ENCODE data around the gene ARHGAP24.
"Not testable (repeated sequence)": the region's sequence is repeated elsewhere in the genome, so short reads cannot be mapped to it uniquely, and the experiment has no call there.

The ARHGAP24 gene

DNA sequence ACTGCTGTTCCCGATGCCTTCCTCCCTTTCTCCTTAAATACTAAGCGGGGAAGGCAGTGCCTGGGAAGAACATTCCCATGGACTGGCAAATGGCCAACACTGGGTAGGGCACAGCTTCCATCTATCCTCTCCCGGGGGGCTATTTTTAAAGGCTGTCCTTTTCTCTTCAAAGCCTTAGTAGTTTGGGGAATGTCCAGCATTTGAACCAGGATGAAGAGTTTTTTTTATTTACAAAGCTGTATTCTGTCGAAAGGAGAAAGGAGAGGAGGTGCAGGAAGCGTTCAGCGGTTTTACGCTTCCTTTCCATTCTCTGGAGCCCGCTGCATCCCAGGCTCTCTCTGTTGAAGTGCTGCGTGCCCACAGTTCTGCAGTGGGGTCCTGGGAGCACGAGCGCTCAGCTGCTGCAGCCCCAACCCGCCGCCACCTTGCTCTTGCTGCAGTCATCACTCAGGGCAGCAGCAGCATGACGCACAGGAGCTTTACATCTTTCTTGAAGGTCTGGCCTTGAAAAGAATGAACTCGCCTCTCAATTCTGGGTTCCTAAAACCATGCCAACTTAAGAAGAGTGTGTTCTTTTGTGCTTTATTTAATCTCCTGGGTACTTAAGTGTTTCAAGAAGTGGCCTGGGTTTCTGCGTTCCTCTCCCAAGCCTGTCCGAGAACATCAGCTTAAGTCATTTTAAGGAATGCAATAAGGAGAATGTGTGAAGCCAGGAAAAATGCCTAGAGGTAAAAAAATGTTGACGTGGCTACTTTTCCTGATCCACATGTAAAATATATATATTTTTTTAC is 457.7 kb downstream of the ARHGAP24 start:
- DNase-seq = no peak

DNA sequence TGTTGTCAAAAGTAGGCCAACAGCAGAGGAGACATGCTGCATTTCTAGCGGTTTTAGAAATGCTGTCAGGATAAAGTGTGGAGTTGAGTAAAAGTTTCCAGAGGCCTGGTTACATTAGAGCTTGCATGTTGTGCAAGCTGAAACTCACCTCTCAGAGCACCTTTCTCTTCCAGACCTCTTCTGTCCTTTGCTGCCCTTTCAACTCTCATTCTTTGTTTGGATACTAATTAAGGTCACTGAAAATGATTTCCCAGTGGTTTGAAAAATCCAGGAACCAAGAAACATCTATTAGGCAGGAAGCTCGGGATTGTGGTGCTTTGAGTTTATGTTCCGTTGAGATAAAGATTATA is 458.3 kb downstream of the ARHGAP24 start:
- DNase-seq = no peak

DNA sequence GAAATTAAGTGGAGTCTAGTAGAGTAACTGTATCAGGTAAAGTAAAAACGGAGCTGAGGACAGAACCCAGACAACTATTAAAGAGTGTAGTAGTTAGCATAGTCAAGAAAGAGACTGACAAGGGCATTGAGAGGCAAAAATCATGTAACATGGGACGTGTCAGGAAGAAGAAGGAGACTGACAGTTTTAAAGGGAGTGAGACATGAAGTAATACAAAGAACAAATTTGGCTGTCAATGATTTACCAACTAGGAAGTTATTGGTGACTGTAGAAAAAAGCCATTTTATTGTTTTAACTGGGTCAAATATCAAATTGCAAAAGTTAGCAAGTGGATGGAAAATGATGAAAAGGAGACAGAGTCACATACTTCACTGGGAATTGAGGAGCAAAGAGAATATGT is 462.6 kb downstream of the ARHGAP24 start:
- DNase-seq = no peak

DNA sequence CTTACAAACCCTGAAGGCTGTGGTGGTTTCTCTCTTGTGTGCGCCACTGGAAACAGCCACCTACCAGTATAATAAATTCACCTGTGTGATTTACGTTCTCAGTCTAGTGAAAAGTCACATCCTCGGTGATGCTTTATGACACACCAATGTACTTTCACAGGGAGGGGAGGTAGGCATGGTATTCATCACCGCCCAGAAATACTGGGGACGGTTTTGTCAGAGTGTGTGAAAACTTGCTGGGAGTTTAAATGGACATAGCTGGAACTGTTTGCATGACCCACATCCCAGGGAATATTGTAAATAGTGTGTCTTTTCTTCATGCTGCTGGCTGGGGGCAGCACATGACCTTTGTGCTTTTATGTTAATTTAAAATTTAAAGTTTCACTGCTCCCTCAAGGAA is 463.1 kb downstream of the ARHGAP24 start:
- no peak for DNase-seq

DNA sequence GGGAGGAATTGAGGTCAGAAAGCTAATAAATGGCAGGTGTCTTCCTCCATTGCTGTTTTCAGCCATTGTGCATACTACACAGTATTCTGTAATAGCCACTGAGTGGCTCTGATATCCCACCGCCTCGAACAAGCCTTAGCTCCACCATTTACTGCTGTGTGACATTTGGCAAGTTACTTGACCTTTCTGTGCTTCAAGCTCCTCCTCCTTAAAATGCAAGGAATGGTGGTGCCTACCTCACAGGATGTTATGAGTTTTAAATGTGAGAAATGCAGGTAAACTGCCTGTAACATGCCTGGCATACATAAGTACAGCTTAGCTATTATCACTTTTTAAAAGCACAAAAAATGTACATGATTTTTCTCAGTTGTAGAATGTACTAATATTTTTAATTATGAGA is 464.0 kb downstream of the ARHGAP24 start:
- no peak for DNase-seq

DNA sequence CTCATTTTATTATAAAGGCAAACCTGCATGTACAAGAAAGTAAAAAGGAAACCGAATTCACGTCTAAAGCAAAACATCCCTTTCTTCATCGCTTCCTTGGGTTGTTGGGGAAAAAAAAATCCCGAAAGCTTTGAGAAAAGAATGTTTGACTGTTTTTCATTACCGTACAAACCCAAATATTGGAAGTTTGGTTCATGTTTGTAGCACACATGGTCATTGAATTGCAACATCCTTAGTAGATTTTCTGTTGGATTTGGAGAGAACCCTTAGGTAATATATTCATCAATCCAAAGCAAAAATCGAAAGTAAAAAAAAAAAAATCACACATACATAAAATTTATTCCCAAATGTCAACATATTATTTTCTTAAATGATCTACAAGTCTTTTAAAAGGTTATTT is 464.6 kb downstream of the ARHGAP24 start:
- DNase-seq = no peak

DNA sequence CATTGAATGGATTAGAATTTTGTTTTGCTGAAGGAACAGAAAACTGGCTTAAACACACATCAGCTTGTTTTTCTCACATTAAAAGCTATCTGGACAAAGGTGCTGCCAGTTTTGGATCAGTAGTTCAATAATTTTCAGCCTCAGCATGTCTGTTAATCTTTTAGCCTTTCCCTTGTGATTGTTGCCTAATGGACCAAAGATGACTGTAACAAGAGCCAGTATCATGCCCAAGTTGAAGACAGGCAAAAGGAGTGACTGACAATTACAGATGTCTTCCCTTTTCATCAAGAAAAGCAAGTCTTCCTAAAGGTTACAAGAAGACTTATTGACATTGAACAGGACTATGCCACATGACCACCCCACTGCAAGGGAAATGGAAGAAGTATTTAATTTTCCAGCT is 465.2 kb downstream of the ARHGAP24 start:
- DNase-seq = no peak

DNA sequence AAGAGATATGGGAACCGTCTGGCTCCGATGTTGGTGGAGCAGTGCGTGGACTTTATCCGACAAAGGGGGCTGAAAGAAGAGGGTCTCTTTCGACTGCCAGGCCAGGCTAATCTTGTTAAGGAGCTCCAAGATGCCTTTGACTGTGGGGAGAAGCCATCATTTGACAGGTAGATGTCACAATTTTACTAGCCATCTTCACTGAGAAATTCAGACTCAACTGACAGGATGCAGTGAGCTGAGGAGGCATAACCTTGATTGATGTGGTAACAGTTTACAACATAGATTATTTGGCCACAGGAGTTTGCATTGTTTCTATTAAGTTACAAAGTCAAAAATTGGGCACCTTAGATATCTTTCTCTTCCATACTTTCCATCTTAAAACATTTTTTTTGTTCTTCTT is 467.2 kb downstream of the ARHGAP24 start:
- DNase-seq = no peak

DNA sequence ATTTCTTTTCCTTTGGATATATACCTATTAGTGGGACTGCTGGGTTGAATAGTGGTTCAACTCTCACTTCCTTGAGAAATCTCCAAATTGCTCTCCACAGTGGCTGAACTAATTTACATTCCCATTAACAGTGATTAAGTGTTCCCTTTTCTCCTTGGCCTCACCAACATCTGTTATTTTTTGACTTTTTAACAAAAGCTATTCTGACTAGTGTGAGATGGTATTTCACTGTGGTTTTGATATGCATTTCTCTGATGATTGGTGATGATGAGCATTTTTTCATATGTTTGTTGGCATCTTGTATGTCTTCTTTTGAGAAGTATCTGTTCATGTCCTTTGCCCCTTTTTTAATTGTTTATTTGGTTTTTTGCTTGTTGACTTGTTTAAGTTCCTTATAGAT is 471.9 kb downstream of the ARHGAP24 start:
- DNase-seq = no peak

DNA sequence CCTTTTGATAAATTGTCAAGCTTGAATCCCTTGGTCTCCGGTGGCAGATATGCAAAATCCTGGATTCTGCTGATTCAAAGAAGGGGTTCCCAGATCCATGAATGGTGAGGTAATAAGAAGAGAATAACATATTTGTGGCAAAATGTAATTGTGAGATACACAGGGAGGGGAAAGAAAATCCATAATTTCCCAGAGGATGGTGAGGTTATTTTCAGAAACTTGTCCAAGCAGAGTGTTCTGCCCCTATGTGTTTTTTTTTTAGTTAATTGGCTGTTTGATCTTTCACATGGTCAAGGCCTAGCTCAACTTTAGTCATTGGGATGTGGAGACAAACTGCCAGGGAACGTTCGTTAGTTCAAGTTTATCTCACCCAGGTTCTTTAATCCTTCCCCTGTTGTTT is 476.1 kb downstream of the ARHGAP24 start:
- DNase-seq = no peak

DNA sequence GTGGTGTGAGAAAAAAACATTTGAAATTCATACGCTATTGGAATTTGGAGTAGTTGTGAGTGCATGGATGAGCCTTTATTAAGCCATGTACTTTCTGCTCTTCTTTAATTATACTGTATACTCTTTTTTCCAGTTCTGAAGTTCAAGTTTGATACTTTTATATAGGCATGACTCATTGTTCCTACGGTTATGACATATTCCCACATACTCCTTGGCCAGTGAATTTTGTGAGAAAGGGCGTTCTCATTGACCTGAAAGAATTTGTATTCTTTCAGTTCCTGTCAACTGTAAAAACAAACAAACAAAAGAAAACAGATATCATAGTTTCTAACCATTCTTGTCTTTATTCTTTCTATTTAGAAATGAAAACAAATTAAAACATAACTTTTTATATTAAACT is 477.6 kb downstream of the ARHGAP24 start:
- DNase-seq = no peak

DNA sequence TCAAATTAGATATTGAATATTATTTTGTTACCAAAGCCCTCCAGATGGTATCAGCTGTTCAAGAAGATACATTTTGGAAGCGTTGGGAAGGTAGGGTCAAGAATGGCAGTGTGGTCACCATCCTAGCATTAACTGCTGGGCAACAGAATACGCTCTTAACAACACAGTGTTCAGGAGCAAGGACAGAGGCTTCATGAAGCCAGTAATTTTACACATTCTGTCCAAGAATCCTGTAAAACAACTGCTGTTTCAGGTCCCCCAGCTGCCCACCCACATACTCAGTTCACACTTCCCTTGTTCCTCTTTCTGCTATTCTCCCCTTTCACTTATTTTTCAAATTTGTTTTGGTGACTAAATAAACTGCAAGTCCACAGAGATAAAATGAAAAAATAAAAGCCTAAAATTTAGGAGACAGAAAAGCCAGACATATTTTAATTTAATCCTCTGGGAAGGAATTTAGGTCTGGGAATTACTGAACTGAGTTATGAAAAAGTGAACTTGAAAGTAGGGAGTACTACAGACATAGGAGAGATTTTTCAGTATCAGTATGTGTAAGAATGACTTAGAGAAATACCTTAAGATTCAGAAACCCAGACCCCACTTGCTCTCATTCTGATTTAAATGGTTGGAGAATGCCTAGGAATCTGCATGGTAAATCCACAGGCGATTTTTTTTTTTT is 478.2 kb downstream of the ARHGAP24 start:
- no peak for DNase-seq

DNA sequence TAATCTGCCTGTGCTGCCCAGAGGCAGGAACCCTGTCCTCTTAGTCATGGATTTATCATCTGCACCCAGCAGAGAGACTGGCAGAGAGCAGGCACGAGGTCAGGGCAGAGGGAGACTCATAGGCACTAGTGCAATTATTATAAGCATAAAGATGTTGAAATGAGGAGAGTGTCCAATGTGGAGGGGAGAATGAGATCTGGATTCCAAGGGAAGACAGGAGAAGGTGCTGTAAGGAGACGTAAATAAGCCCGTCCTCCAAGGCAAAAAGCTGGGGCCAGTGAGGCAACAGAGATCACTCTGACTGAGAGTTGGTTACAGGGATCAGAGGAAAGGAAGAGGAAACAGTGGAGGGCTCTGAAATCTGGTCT is 478.7 kb downstream of the ARHGAP24 start:
- no peak for DNase-seq

DNA sequence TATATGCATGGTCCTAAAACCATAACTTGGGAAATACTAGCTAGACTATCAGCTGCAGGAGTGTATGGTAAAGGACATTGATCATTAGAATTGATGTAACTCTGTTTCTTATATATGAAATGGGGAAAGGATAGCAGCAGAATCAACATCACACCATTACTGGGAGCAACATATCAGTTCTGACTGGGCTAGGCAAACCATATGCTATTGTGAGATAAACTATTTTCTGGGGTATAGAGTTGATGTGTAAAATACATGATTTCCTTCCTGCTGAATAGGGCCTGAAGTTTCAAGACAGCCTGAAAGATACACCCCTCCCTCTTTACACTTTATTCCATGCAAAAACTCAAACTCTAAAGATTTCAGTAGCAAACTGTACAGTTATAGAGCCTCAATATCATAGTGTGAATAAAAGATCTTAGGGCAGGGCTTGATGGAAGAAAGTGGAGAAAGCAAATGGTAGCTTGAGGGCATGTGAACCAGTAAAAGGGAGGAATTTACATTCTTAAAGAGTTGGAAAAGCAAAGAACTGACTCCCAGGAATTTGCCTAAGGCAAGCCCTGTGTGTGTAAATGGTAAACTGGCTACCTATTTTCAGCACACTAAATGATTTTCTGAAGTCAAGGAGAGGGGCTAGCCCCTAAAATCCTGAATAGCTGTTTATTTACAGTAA is 480.8 kb downstream of the ARHGAP24 start:
- no peak for DNase-seq

DNA sequence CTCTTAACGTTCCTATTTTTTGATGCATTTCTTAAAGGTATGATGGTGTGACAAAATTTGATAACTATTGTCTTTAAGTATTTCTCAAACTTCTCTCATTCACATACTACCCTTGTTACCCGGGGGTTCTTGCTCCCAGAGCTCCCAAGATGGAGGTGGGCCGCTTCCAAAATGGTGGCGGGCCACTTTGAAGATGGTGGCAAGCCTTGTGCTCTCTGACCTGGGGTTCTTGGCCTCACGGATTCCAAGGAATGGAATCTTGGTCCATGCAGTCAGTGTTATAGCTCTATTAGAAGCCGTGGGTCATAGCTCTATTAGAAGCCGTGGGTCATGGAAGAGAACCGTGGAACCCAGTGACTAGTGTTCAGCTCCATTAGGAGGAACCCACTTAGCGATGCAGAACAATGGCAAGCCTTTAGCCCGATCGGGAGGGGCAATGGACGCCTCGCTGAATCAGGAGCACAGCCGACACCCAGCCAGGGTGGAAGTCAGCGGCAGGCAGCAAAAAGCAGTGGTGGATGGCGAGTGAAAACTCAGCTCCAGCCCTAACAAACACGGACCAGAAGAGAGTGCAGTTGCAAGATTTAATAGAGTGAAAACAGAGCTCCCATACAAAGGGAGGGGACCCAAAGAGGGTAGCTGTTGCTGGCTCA is 481.5 kb downstream of the ARHGAP24 start:
- DNase-seq = no peak

DNA sequence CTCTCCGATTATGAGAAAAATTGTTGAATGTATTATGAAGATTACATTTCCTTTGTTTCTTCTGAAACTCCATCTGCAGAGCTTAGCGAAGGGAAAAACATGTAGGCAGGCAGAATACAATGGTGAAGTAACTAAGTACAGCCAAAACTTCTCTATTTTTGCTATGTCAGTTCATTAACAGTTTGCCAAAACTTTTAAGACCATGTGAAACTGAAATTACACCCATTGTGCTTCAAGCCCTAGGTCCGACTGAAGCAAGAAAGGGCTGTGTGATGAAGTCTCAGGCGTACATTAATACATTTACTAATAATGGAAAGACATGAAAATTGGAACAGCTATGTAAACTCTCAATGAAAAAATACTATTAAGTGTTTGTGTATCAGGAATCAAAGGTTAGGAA is 486.9 kb downstream of the ARHGAP24 start:
- DNase-seq = no peak

DNA sequence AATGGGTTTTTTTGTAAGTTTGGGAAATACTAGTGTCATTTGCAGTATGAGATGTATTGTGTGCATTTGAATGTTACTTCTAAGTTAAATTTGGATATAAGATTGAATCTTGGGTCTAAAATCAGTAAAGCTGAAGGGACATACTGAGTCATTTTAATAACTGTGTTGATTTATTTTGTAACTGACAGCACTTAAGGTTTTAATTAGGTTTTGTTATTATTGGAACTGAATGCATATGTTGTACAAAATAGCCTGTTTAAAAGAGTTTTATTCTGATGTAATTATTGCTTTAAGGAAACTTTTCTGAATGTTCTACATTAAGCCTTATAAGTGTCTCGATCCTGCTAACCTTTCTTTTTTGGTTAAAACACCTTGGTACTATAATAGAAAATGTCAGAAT is 488.3 kb downstream of the ARHGAP24 start:
- DNase-seq = no peak

DNA sequence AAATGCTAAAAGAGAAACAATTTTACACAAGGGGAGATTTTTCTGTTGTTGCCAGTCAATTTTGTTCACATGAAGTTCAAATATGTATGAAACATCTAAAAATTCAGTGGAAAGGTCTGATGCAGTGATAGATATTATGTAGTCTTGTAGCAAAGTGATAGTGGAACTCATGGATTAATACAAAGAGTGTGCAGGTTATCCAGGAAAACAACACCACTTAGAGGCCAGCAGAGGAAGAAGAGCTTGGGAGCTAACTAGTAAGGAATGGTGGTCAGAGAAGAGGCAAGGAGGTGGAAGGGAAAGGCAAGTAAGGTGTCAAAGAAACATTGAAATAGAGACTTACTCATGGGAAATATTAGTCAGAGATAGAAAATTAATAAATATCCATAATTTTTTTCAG is 489.3 kb downstream of the ARHGAP24 start:
- no peak for DNase-seq

DNA sequence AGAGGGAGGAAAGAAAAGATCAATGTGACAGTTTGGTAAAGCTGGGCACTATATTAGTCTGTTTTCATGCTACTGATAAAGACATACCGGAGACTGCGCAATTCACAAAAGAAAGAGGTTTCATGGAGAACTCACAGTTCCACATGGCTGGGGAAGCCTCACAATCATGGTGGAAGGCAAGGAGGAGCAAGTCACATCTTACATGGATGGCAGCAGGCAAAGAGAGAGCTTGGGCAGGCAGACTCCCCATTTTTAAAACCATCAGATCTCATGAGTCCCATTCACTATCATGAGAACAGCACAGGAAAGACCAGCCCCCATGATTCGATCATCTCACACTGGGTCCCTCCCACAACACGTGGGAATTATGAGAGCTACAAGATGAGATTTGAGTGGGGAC is 490.1 kb downstream of the ARHGAP24 start:
- DNase-seq = not testable (repeated sequence)

DNA sequence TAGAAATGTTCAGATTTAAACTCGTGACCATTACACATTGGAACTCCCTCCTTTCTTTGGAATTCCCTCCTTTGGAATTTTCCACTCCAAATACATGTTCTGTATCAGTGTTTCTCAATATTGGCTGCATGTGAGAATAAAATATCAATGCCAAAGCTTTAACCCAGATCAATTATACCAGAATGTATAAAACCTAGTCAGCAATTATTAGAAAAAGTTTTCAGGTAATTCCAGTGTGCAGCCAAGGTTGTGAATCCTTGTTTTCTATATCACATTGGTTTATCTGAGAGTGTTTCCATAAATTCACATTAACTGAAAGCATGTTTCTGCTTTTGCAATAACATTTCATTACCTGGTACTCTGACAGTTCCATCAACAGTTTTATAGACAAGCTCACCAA is 490.6 kb downstream of the ARHGAP24 start:
- no peak for DNase-seq

DNA sequence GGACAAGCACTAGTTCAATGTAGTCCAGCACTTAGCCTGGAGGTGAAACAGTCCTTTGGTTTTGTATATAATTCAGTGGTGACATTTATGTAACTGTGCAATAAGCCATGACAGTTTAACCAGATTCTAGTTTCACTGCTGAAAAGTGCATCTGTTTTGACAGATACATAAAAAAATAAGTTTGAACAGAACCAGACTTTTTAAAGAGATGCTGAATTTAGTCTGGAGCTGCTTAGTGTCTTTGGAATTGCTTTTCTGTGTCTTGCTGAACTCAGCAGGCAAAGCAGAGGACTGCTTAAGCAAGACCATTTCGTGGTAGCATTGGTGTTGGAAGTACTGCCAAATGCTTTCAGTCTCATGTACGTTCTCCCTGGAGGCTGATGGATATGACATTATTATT is 491.4 kb downstream of the ARHGAP24 start:
- DNase-seq = no peak

DNA sequence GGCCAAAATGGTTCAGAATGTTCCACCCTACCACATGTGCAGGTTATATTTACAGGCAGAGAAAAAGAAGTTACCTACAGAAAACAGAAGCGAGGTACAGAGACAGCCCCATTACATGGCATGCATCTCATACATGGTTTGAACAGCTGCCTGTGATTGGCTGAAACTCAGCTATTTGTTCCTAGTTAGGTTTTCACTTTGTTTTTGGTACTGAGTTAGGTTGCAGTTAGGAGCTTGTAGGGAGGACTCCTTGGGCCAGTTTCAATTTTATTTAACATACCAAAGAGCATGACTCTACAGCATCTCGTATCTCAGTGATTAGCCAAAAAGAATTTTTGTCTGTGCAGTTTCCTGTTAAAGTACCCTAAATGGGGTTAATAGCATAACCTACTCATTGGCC is 492.9 kb downstream of the ARHGAP24 start:
- DNase-seq = no peak

DNA sequence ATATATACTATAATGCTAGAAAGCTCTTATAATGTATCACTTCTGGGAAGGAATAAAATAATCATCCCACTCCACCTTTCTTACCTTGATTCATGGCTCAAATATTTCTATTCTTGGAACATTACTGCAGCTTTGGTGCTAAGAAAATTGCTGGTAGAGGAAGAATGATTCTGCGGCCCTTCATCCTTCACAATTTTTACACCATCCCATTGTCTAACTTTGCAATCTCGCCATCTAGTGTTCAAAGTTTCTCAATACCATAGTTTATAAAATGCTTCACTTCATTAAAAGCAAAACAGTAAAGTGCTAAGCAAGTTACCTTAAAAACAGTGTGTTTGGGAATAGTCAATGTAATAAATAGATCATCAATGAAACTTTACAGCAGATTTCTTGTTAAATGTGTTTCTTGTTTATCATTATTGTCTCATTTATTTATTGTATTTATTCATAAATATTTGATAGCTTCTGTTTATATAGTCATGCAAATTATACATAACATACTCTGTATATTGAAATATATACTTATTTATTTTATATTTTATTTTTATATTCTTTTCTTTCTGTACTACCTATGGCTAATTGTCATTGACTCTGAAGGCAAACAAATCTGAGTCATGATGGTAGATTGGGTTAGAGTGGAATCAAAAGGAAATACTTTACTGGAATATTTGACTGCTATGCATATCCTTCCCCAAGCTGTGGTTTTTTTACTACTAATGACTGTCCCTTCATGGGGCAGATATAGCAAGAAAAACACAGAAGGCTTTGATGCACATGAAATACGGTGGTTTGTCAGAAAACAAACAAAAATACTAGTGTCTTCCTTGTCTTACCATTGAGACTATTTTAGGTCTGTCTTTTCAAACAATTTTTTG is 494.2 kb downstream of the ARHGAP24 start:
- DNase-seq = no peak
